ENCODE data around the gene USP40. TPM values are rescaled to one million over a fixed set of nuclear protein-coding genes. Genes with fewer than 3 reads are reported as not detected.

The USP40 gene
- total and polyA plus RNA-seq, 2 of the 8 experiments (the other 6 are each of a cell fraction or from before 2014, with no cell fraction given): 12.0 to 15.7 TPM

- no peak overlapping the region for H3K27ac ChIP-seq (ENCODE audit: low read depth, low read length)
- no peak overlapping the region for H3K23ac ChIP-seq (ENCODE audit: insufficient read length)
- H3K9ac ChIP-seq (replicated peaks in 1 of 4; ENCODE audit: extremely low read depth in 1 of 4, low read depth in 3 of 4, low read length in 3 of 4): no peak overlapping the region
- H3K79me2 ChIP-seq (ENCODE audit: control insufficient read depth in 1 of 2, insufficient read depth in 2 of 2, low read length in 2 of 2): no peaks in the 10 kb centered on the region
- H4K8ac ChIP-seq (ENCODE audit: extremely low read depth, insufficient read depth, low read length): no peak overlapping the region
- peaks cover 0 to 11% (median 3%) of the 10 kb centered on the region in 4 experiments; a peak in 4 of 8 replicates for H3K36me3 ChIP-seq (ENCODE audit: control insufficient read depth in 2 of 4, insufficient read depth in 4 of 4, low read length in 3 of 4)
- CTCF ChIA-PET (ENCODE audit: partially characterized antibody): interaction anchor here (0.7 kb wide), 1 partner anchor 23 kb away, joined by 3 read pairs; no protein-coding TSS in a partner anchor
- WGBS, 2 experiments (ENCODE audit: extremely low coverage in 1 of 2, insufficient coverage in 1 of 2, insufficient read length in 1 of 2, insufficient replicate concordance in 2 of 2, low coverage in 1 of 2, low lambda C conversion rate in 2 of 2, missing lambda C conversion rate in 1 of 2): 82% methylated on average over 11 of the region's 12 CpGs; no CpG with 5 or more reads in 1 of the 2 experiments
- TF ChIP-seq TEAD4 (IDR thresholded peaks at IDR 0.05; ENCODE audit: low read depth, low read length): no peak
- no peak for TF ChIP-seq BCL11A (IDR thresholded peaks at IDR 0.05; ENCODE audit: low read depth in 2 of 2, low read length in 2 of 2)
- no peak overlapping the region for H3K4ac ChIP-seq (replicated peaks; ENCODE audit: insufficient read length, low read depth, low read length)
- H3K9me3 ChIP-seq (ENCODE audit: insufficient read depth in 2 of 2, low read depth in 1 of 2, low read length in 1 of 2): no peaks in the 10 kb centered on the region
- H3K4me3 ChIP-seq (ENCODE audit: extremely low read depth in 1 of 4, insufficient read depth in 2 of 4, low read depth in 3 of 4, low read length in 4 of 4): no peak overlapping the region
- H3K56ac ChIP-seq (replicated peaks; ENCODE audit: insufficient read length, low read depth, low read length): no peak overlapping the region
- H2BK120ac ChIP-seq (replicated peaks; ENCODE audit: low read depth, low read length): no peak overlapping the region
- H2BK5ac ChIP-seq (ENCODE audit: low read depth, low read length): no peak overlapping the region
- no peak overlapping the region for H2AK5ac ChIP-seq (ENCODE audit: low read depth, low read length)
- POLR2A ChIA-PET (ENCODE audit: partially characterized antibody): no interaction called here
- H2BK20ac ChIP-seq (ENCODE audit: low read length): no peak overlapping the region
- DNase-seq (ENCODE audit: low read depth in 1 of 2, low spot score in 2 of 2) (no peak), FAIRE-seq (no peak)
- no peak overlapping the region for H3K14ac ChIP-seq (ENCODE audit: insufficient read length)
- no peaks in the 10 kb centered on the region for H3K27me3 ChIP-seq (replicated peaks in 1 of 4; ENCODE audit: control insufficient read depth in 3 of 4, extremely low read depth in 1 of 4, insufficient read depth in 3 of 4, low read length in 3 of 4)
- no peak overlapping the region for H2AFZ ChIP-seq (ENCODE audit: low read length)
- no peaks in the 10 kb centered on the region for H3K23me2 ChIP-seq (ENCODE audit: low read depth, low read length)
- no peak overlapping the region for H3K18ac ChIP-seq (ENCODE audit: extremely low read depth, low read length)
- H2BK12ac ChIP-seq (ENCODE audit: low read depth, low read length): no peak overlapping the region
- H4K91ac ChIP-seq (replicated peaks; ENCODE audit: insufficient read length, low read length): no peak overlapping the region
- H4K5ac ChIP-seq (ENCODE audit: insufficient read length, low read depth, low read length): no peak overlapping the region
- H3K4me2 ChIP-seq (ENCODE audit: insufficient read depth in 1 of 2, low read depth in 2 of 2, low read length in 2 of 2): no peak overlapping the region
- no peaks in the 10 kb centered on the region for H3K79me1 ChIP-seq (ENCODE audit: low read depth, low read length)
- no peak overlapping the region for H2BK15ac ChIP-seq (ENCODE audit: low read length)
- peaks cover 0 to 6% (median 0%) of the 10 kb centered on the region in 4 experiments; a peak in 2 of 7 replicates for H3K4me1 ChIP-seq (replicated peaks in 1 of 4; ENCODE audit: control insufficient read depth in 3 of 4, insufficient read depth in 4 of 4, low read length in 3 of 4)
- H4K20me1 ChIP-seq (replicated peaks in 1 of 2; ENCODE audit: control insufficient read depth in 1 of 2, insufficient read depth in 2 of 2, low read length in 2 of 2): peaks cover 0 to 1% of the 10 kb centered on the region in 2 experiments
Observed at GRCh38 chr2:233471291-233472035, 95.1 kb downstream of the USP40 start.
